HCT116 (cell line): ENCODE results near the gene COX20. TPM values are rescaled to one million over a fixed set of nuclear protein-coding genes. Genes with fewer than 3 reads are reported as not detected.

Source experiments
- ATAC-seq: fragments of 200-7000 bp; cut with Tn5 transposase; 2 replicates; pipeline ENCODE4 v1.9.1; 2020; ENCODE audit warnings: mild to moderate bottlenecking, moderate library complexity
- BruUV-seq: library from RNA; stranded (reverse); fragments of 400-500 nt; replicated peaks from 2 replicates; lab custom pipeline; 2021; lab: Mats Ljungman, UMichigan
- CTCF ChIA-PET: fragments of 300-600 bp; sonication (Branson Sonifier 250); formaldehyde crosslinking; loops from one replicate; lab custom pipeline; 2021; ENCODE audit warnings: antibody characterized with exemption; lab: Charles Lee
- POLR2A ChIA-PET: fragments of 300-600, 350-600 bp; sonication (Branson Sonifier 250); formaldehyde crosslinking; loops from one replicate; lab custom pipeline; 2021; ENCODE audit warnings: antibody characterized with exemption; lab: Charles Lee
- RAD21 ChIA-PET, 2 experiments: fragments of 300-600 bp; sonication (Branson Sonifier 250); formaldehyde crosslinking; loops; one replicate each; lab custom pipeline; 2023; ENCODE audit warnings: low total read pairs in 2 of 2; ENCODE audit not compliant: uncharacterized antibody in 2 of 2, unreplicated experiment in 2 of 2, low non-redundant PET in 1 of 2; lab: Charles Lee
- DNase-seq: peaks from one replicate; pipeline ENCODE4 v3.0.0-alpha.2; 2010; ENCODE audit warnings: low read depth, low spot score
- H2AFZ ChIP-seq: fragments of 200-600 bp; shearing (Covaris generic), sonication (generic); 2 replicates; pipeline ENCODE4 v1.6.1; 2017; ENCODE audit warnings: low read depth, mixed run types, mixed read lengths, antibody characterized with exemption, low read length; ENCODE audit not compliant: poor library complexity, severe bottlenecking
- H3K27ac ChIP-seq: 2 replicates; pipeline ENCODE4 v1.5.1; 2012; ENCODE audit warnings: low read depth, low read length
- H3K27me3 ChIP-seq: fragments of 200-600 bp; sonication (generic); 2 replicates; pipeline ENCODE4 v1.6.1; 2016; ENCODE audit warnings: mixed run types, low read length, mixed read lengths; ENCODE audit not compliant: insufficient read depth
- H3K36me3 ChIP-seq, 2 experiments: fragments of 200-500 bp in 1 of 2; fragments of 200-600 bp in 1 of 2; sonication (Bioruptor generic) in 1 of 2; sonication (generic) in 1 of 2; 2 replicates each; pipeline versions ENCODE4 v1.5.1 to v1.6.1; 2014 to 2016; ENCODE audit warnings: low read length in 2 of 2, inconsistent platforms in 1 of 2, mixed read lengths in 1 of 2, mixed run types in 1 of 2; ENCODE audit not compliant: insufficient read depth in 2 of 2, control insufficient read depth in 1 of 2
- H3K4me1 ChIP-seq, 2 experiments: fragments of 200-600 bp in 1 of 2; sonication (generic) in 1 of 2; 2 replicates each; pipeline versions ENCODE4 v1.5.1 to v1.6.1; 2012 to 2017; ENCODE audit warnings: low read length in 2 of 2, inconsistent platforms in 1 of 2, mild to moderate bottlenecking in 1 of 2, mixed read lengths in 1 of 2, mixed run types in 1 of 2, moderate library complexity in 1 of 2; ENCODE audit not compliant: insufficient read depth in 2 of 2, control insufficient read depth in 1 of 2
- H3K4me2 ChIP-seq: fragments of 200-600 bp; sonication (generic); 2 replicates; pipeline ENCODE4 v1.6.1; 2017; ENCODE audit warnings: mixed run types, low read length, mixed read lengths
- H3K4me3 ChIP-seq, 2 experiments: fragments of 200-600 bp in 1 of 2; sonication (generic) in 1 of 2; replicated peaks in 1 of 2; 2 replicates each; pipeline ENCODE4 v1.5.1; 2011 to 2016; ENCODE audit warnings: low read length in 2 of 2, control low read depth in 1 of 2, low read depth in 1 of 2, mild to moderate bottlenecking in 1 of 2, mixed read lengths in 1 of 2, mixed run types in 1 of 2
- H3K79me2 ChIP-seq: fragments of 200-600 bp; sonication (generic); 2 replicates; pipeline ENCODE4 v1.6.1; 2017; ENCODE audit warnings: mild to moderate bottlenecking, mixed run types, low read length, moderate library complexity, mixed read lengths; ENCODE audit not compliant: insufficient read depth
- H3K9ac ChIP-seq: fragments of 200-600 bp; sonication (generic); 2 replicates; pipeline ENCODE4 v1.6.1; 2016; ENCODE audit warnings: low read length, mixed read lengths
- H3K9me2 ChIP-seq: fragments of 200-600 bp; sonication (generic), shearing (Covaris generic); 2 replicates; pipeline ENCODE4 v1.6.1; 2017; ENCODE audit warnings: mixed run types, mild to moderate bottlenecking, moderate library complexity; ENCODE audit not compliant: insufficient read depth
- H3K9me3 ChIP-seq, 2 experiments: fragments of 200-500 bp in 1 of 2; fragments of 200-600 bp in 1 of 2; sonication (Bioruptor generic) in 1 of 2; sonication (generic) in 1 of 2; 2 replicates each; pipeline ENCODE4 v1.6.1; 2014 to 2017; ENCODE audit warnings: low read length in 2 of 2, mixed read lengths in 2 of 2, inconsistent platforms in 1 of 2, low read depth in 1 of 2, mild to moderate bottlenecking in 1 of 2, mixed run types in 1 of 2, moderate library complexity in 1 of 2; ENCODE audit not compliant: control insufficient read depth in 1 of 2, insufficient read depth in 1 of 2
- H4K20me1 ChIP-seq: fragments of 200-600 bp; sonication (generic), shearing (Covaris generic); 2 replicates; pipeline ENCODE4 v1.6.1; 2017; ENCODE audit warnings: mixed run types, mild to moderate bottlenecking, moderate library complexity; ENCODE audit not compliant: insufficient read depth
- ATF3 ChIP-seq: IDR thresholded peaks from 2 replicates; pipeline ENCODE4 v1.6.1; 2012
- CBX3 ChIP-seq: IDR thresholded peaks from 2 replicates; pipeline ENCODE4 v1.6.1; 2012; ENCODE audit warnings: low read depth
- CEBPB ChIP-seq: IDR thresholded peaks from 2 replicates; pipeline ENCODE4 v1.6.1; 2012; ENCODE audit warnings: low read depth
- EGR1 ChIP-seq: IDR thresholded peaks from 2 replicates; pipeline ENCODE4 v1.6.1; 2012; ENCODE audit warnings: low read depth
- ELF1 ChIP-seq: IDR thresholded peaks from 2 replicates; pipeline ENCODE4 v1.6.1; 2012; ENCODE audit warnings: low read depth, borderline replicate concordance
- EZH2phosphoT487 ChIP-seq: fragments of 200-600 bp; IDR thresholded peaks from 2 replicates; pipeline ENCODE4 v1.6.1; 2018; ENCODE audit warnings: antibody characterized with exemption, borderline replicate concordance
- FOSL1 ChIP-seq: IDR thresholded peaks from 2 replicates; pipeline ENCODE4 v1.6.1; 2012; ENCODE audit warnings: low read depth
- SIN3A ChIP-seq: IDR thresholded peaks from 2 replicates; pipeline ENCODE4 v1.6.1; 2012; ENCODE audit warnings: low read depth
- ZFX ChIP-seq: fragments of 450-650 bp; IDR thresholded peaks from 2 replicates; pipeline ENCODE4 v1.6.1; 2017
- intact Hi-C: fragments of 100-400 bp; cut with micrococcal nuclease; formaldehyde crosslinking; loops from 2 replicates; pipeline ENCODE4 v1.10.0; 2022
- total RNA-seq: library from RNA; stranded (reverse); gene quantifications from one replicate; pipeline ENCODE4 v1.2.1, GENCODE V29; 2021; ENCODE audit not compliant: unreplicated experiment

COX20 gene
- total RNA-seq, 1 experiment from 2014 or later, result 48.1 TPM

- TF ChIP-seq ATF3 (no peak), ZFX (no peak), SIN3A (no peak), EZH2phosphoT487 (no peak)
Observed at GRCh38 chr1:244850896-244851295, 15.4 kb downstream of the COX20 start (continued).

GRCh38 chr1:244851546-244852231 lies 16.2 kb downstream of the COX20 start:
- TF ChIP-seq SIN3A, result no peak
- TF ChIP-seq CBX3, result no peak
- TF ChIP-seq FOSL1, result no peak
- no peak for TF ChIP-seq ATF3
- no peak for TF ChIP-seq ELF1
- no peak for TF ChIP-seq EGR1
- no peak for TF ChIP-seq EZH2phosphoT487
- no peak for TF ChIP-seq CEBPB
- ATAC-seq (no peak), DNase-seq (no peak)
- H3K9me3 ChIP-seq, result no peaks in the 10 kb centered on the region
- H3K36me3 ChIP-seq, result peaks cover 62 to 79% of the 10 kb centered on the region in 2 experiments
- no peaks in the 10 kb centered on the region for H3K27me3 ChIP-seq
- ChIA-PET POLR2A (interaction anchor here (1.4 kb wide), 1 partner anchor 16 kb away, joined by 5 read pairs; the partner anchor contains the start of gene COX20), CTCF (interaction anchor here (2.1 kb wide), 1 partner anchor 191 kb away, joined by 7 read pairs; no protein-coding TSS in a partner anchor), RAD21 (no interaction called here)
- peaks cover 66% of the 10 kb centered on the region; the same call in 1 of the 2 replicates for H4K20me1 ChIP-seq
- no peaks in the 10 kb centered on the region for H3K9me2 ChIP-seq
- H3K4me2 ChIP-seq, result no peak overlapping the region
- no TSS peak for BruUV-seq
- peaks cover 98% of the 10 kb centered on the region for H3K79me2 ChIP-seq
- no peak overlapping the region for H3K27ac ChIP-seq
- H3K9ac ChIP-seq, result no peak overlapping the region
- H3K4me3 ChIP-seq, result no peak overlapping the region
- intact Hi-C loops, result no loop called here
- no peak overlapping the region for H2AFZ ChIP-seq
- H3K4me1 ChIP-seq, result no peaks in the 10 kb centered on the region
